Measurements from ENCODE around the gene ZEB2.

DNA sequence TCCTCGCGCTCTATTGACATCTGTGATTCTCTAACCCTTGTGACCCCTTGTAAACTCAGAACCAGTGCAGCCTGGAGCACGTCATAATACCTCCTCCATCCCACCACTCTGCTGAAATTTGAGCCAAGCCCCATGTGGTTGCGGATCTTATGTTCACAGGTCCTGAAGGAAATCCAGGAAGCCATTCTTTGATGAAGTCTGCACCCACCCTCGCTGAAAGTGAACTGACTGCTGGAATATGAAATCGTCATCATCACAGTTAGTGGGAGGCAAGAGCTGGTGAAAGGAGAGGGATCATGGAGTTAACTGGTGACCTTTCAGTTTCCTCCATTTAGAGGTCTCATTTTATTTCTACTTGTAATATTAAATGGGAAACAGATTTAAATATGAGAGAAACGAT lies 21.6 kb downstream of the ZEB2 start:
- TF ChIP-seq, protein P1, sequence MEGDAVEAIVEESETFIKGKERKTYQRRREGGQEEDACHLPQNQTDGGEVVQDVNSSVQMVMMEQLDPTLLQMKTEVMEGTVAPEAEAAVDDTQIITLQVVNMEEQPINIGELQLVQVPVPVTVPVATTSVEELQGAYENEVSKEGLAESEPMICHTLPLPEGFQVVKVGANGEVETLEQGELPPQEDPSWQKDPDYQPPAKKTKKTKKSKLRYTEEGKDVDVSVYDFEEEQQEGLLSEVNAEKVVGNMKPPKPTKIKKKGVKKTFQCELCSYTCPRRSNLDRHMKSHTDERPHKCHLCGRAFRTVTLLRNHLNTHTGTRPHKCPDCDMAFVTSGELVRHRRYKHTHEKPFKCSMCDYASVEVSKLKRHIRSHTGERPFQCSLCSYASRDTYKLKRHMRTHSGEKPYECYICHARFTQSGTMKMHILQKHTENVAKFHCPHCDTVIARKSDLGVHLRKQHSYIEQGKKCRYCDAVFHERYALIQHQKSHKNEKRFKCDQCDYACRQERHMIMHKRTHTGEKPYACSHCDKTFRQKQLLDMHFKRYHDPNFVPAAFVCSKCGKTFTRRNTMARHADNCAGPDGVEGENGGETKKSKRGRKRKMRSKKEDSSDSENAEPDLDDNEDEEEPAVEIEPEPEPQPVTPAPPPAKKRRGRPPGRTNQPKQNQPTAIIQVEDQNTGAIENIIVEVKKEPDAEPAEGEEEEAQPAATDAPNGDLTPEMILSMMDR (IDR thresholded peaks at IDR 0.05) = no peak
- TF ChIP-seq POLR2A (IDR thresholded peaks at IDR 0.05) = no peak
